ENCODE data around the gene THSD4. TPM values are rescaled to one million over a fixed set of nuclear protein-coding genes. Genes with fewer than 3 reads are reported as not detected.

The THSD4 gene
- total RNA-seq, 4 donors from 2014 or later: 39.4 to 232 (median 127) TPM

- intact Hi-C loops (cut with DNase I): no loop called here
- TF ChIP-seq POLR2A (IDR thresholded peaks at IDR 0.05): no peak
- TF ChIP-seq CTCF (IDR thresholded peaks at IDR 0.05): no peak
- Histone ChIP-seq H3K27me3 (no peaks in the 10 kb centered on the region), H3K4me1 (peaks cover 0 to 65% (median 33%) of the 10 kb centered on the region in 3 donors), H3K4me3 (no peak overlapping the region), H3K9me3 (no peaks in the 10 kb centered on the region), H3K27ac (peak overlapping the region in 3 of 4 donors; percentile 25 to 83 (median 59)), H3K36me3 (peaks cover 0 to 12% (median 0%) of the 10 kb centered on the region in 3 donors)
- WGBS, 2 donors: 61 to 73% methylated on average over 6 to 8 of the region's 8 CpGs
- no peak for DNase-seq
These were observed 486.0 kb downstream of the THSD4 start for GRCh38 chr15:71601038-71601834.

GRCh38 chr15:71603379-71603778, 488.1 kb downstream of the THSD4 start:
- Histone ChIP-seq H3K4me3 (no peak overlapping the region), H3K4me1 (peaks cover 0 to 60% (median 16%) of the 10 kb centered on the region in 3 donors), H3K9me3 (no peaks in the 10 kb centered on the region), H3K27me3 (no peaks in the 10 kb centered on the region), H3K36me3 (peaks cover 0 to 12% (median 0%) of the 10 kb centered on the region in 3 donors), H3K27ac (no peak overlapping the region)
- intact Hi-C loops (cut with DNase I): no loop called here
- no peak for DNase-seq
- 34 to 61% methylated on average over 6 of the region's 7 CpGs for WGBS, 2 donors
- TF ChIP-seq CTCF (IDR thresholded peaks at IDR 0.05) (no peak), POLR2A (IDR thresholded peaks at IDR 0.05) (no peak)

- no peak for TF ChIP-seq CTCF (IDR thresholded peaks at IDR 0.05)
- TF ChIP-seq POLR2A (IDR thresholded peaks at IDR 0.05): no peak
- H3K4me1 ChIP-seq: peaks cover 18 to 63% (median 32%) of the 10 kb centered on the region in 3 donors
- H3K4me3 ChIP-seq: no peak overlapping the region
- H3K27ac ChIP-seq: peak overlapping the region in 2 of 4 donors; percentile 36 to 54
- H3K9me3 ChIP-seq: no peaks in the 10 kb centered on the region
- H3K36me3 ChIP-seq: peaks cover 0 to 12% (median 0%) of the 10 kb centered on the region in 3 donors
- DNase-seq: no peak
- intact Hi-C loops (cut with DNase I): no loop called here
- 73 to 79% methylated on average over 7 of the region's 7 CpGs for WGBS, 2 donors
- H3K27me3 ChIP-seq: no peaks in the 10 kb centered on the region
These were observed 492.1 kb downstream of the THSD4 start for GRCh38 chr15:71607383-71607782.

GRCh38 chr15:71610728-71611552, 495.7 kb downstream of the THSD4 start:
- Histone ChIP-seq H3K9me3 (no peaks in the 10 kb centered on the region), H3K36me3 (no peaks in the 10 kb centered on the region), H3K4me3 (no peak overlapping the region), H3K4me1 (peaks cover 18 to 65% (median 32%) of the 10 kb centered on the region in 3 donors), H3K27me3 (no peaks in the 10 kb centered on the region), H3K27ac (peak overlapping the region; percentile 37 to 77 (median 59))
- no peak for DNase-seq
- 47 to 58% methylated on average over 6 of the region's 6 CpGs for WGBS, 2 donors
- no peak for TF ChIP-seq POLR2A (IDR thresholded peaks at IDR 0.05)
- no peak for TF ChIP-seq CTCF (IDR thresholded peaks at IDR 0.05)
- intact Hi-C loops (cut with DNase I): no loop called here
